Smooth muscle cell (in vitro differentiated cells): ENCODE data around the gene SART1. TPM values are rescaled to one million over a fixed set of nuclear protein-coding genes. Genes with fewer than 3 reads are reported as not detected.

Experiments used
- DNase-seq: peaks from one replicate; lab custom pipeline; 2025; ENCODE audit not compliant: unreplicated experiment; lab: John Stamatoyannopoulos, UW
- H2AFZ ChIP-seq: fragments of 200-600 bp; sonication (generic); 2 replicates; pipeline ENCODE4 v1.6.0; 2016; ENCODE audit warnings: antibody characterized with exemption, low read depth, mild to moderate bottlenecking
- H3F3A ChIP-seq: fragments of 200-600 bp; sonication (generic); 2 replicates; pipeline ENCODE4 v1.6.0; 2017; ENCODE audit warnings: antibody characterized with exemption, low read depth
- H3K27ac ChIP-seq: fragments of 200-600 bp; sonication (generic); 2 replicates; pipeline ENCODE4 v1.5.1; 2016; ENCODE audit warnings: low read depth, mild to moderate bottlenecking
- H3K27me3 ChIP-seq: fragments of 200-600 bp; sonication (generic); 2 replicates; pipeline ENCODE4 v1.6.1; 2016; ENCODE audit warnings: low read depth, mild to moderate bottlenecking
- H3K36me3 ChIP-seq: fragments of 200-600 bp; sonication (generic); 2 replicates; pipeline ENCODE4 v1.5.1; 2016; ENCODE audit warnings: low read depth
- H3K4me1 ChIP-seq: fragments of 200-600 bp; sonication (generic); 2 replicates; pipeline ENCODE4 v1.5.1; 2016; ENCODE audit warnings: low read depth
- H3K4me2 ChIP-seq: fragments of 200-600 bp; sonication (generic); 2 replicates; pipeline ENCODE4 v1.6.0; 2016; ENCODE audit warnings: mild to moderate bottlenecking
- H3K4me3 ChIP-seq: fragments of 200-600 bp; sonication (generic); 2 replicates; pipeline ENCODE4 v1.5.1; 2016; ENCODE audit warnings: mild to moderate bottlenecking
- H3K79me2 ChIP-seq: fragments of 200-600 bp; sonication (generic); 2 replicates; pipeline ENCODE4 v1.6.0; 2016; ENCODE audit warnings: low read depth, mild to moderate bottlenecking
- H3K9ac ChIP-seq: fragments of 200-600 bp; sonication (generic); 2 replicates; pipeline ENCODE4 v1.6.0; 2016; ENCODE audit warnings: low read depth
- H3K9me3 ChIP-seq: fragments of 200-600 bp; sonication (generic); replicated peaks from 2 replicates; pipeline ENCODE4 v1.5.1; 2016; ENCODE audit warnings: low read depth
- H4K20me1 ChIP-seq: fragments of 200-600 bp; sonication (generic); 2 replicates; pipeline ENCODE4 v1.6.0; 2016; ENCODE audit warnings: low read depth
- CTCF ChIP-seq: fragments of 200-600 bp; sonication (generic); IDR thresholded peaks from 2 replicates; pipeline ENCODE4 v1.5.1; 2017; ENCODE audit warnings: borderline replicate concordance, mild to moderate bottlenecking, antibody characterized with exemption; ENCODE audit not compliant: insufficient read depth, poor library complexity, severe bottlenecking
- WGBS: methylation state at CpG from one replicate; pipeline ENCODE4 v1.1.7; 2016; ENCODE audit warnings: low lambda C conversion rate; 5-methylcytosine and 5-hydroxymethylcytosine counted together
- polyA plus RNA-seq: library from polyadenylated mRNA; unstranded; fragments of >200 nt; fragmentation: Nextera tagmentation; extraction: Ambion mirVana; gene quantifications from 2 replicates; pipeline ENCODE4 v1.2.1, GENCODE V29; 2016
- total RNA-seq: library from RNA; depleted of rRNA; stranded (reverse); fragments of >200 nt; gene quantifications from 2 replicates; pipeline ENCODE4 v1.2.3, GENCODE V29; 2014

SART1 gene
- total and polyA plus RNA-seq, 2 experiments from 2014 or later, result 22.5 to 62.5 TPM

GRCh38 chr11:66015936-66016792, 54.6 kb downstream of the SART1 start:
- Histone ChIP-seq H2AFZ (no peak overlapping the region), H3K4me1 (no peaks in the 10 kb centered on the region), H3K27me3 (peaks cover 14% of the 10 kb centered on the region), H3K4me3 (no peak overlapping the region), H3K79me2 (no peaks in the 10 kb centered on the region), H3K36me3 (no peaks in the 10 kb centered on the region), H3K4me2 (peak overlapping the region; percentile 59), H3K9me3 (no peaks in the 10 kb centered on the region), H3F3A (no peaks in the 10 kb centered on the region), H4K20me1 (no peaks in the 10 kb centered on the region), H3K9ac (no peak overlapping the region), H3K27ac (peak overlapping the region; percentile 59)
- no peak for DNase-seq
- TF ChIP-seq CTCF, result no peak
- 96% methylated on average over 18 of the region's 18 CpGs for WGBS

- Histone ChIP-seq H3K36me3 (no peaks in the 10 kb centered on the region), H3K9me3 (no peaks in the 10 kb centered on the region), H3K4me3 (no peak overlapping the region), H3K27ac (no peak overlapping the region), H2AFZ (no peak overlapping the region), H3K79me2 (no peaks in the 10 kb centered on the region), H3F3A (no peaks in the 10 kb centered on the region), H3K27me3 (peaks cover 8% of the 10 kb centered on the region), H4K20me1 (no peaks in the 10 kb centered on the region), H3K4me1 (no peaks in the 10 kb centered on the region), H3K4me2 (no peak overlapping the region), H3K9ac (no peak overlapping the region)
- DNase-seq, result no peak
- no peak for TF ChIP-seq CTCF
- 96% methylated on average over 10 of the region's 10 CpGs for WGBS
Measured at GRCh38 chr11:66016793-66017177, 55.3 kb downstream of the SART1 start.

GRCh38 chr11:66017321-66017720, 55.8 kb downstream of the SART1 start:
- H3K4me1 ChIP-seq, result no peaks in the 10 kb centered on the region
- H3K27me3 ChIP-seq, result peaks cover 3% of the 10 kb centered on the region
- H3K27ac ChIP-seq, result no peak overlapping the region
- H3K36me3 ChIP-seq, result no peaks in the 10 kb centered on the region
- H3K9me3 ChIP-seq, result no peaks in the 10 kb centered on the region
- 100% methylated on average over 2 of the region's 4 CpGs for WGBS
- H4K20me1 ChIP-seq, result no peaks in the 10 kb centered on the region
- no peak overlapping the region for H3K4me2 ChIP-seq
- H3K4me3 ChIP-seq, result no peak overlapping the region
- no peak overlapping the region for H2AFZ ChIP-seq
- DNase-seq, result no peak
- no peak overlapping the region for H3K9ac ChIP-seq
- TF ChIP-seq CTCF, result no peak
- H3F3A ChIP-seq, result no peaks in the 10 kb centered on the region
- H3K79me2 ChIP-seq, result no peaks in the 10 kb centered on the region

- no peaks in the 10 kb centered on the region for H4K20me1 ChIP-seq
- H3K4me1 ChIP-seq, result no peaks in the 10 kb centered on the region
- no peak overlapping the region for H3K9ac ChIP-seq
- no peak overlapping the region for H3K4me2 ChIP-seq
- H3K27ac ChIP-seq, result no peak overlapping the region
- 97% methylated on average over 7 of the region's 8 CpGs for WGBS
- no peaks in the 10 kb centered on the region for H3F3A ChIP-seq
- no peaks in the 10 kb centered on the region for H3K9me3 ChIP-seq
- TF ChIP-seq CTCF, result no peak
- no peaks in the 10 kb centered on the region for H3K36me3 ChIP-seq
- no peak for DNase-seq
- H3K27me3 ChIP-seq, result no peaks in the 10 kb centered on the region
- H3K4me3 ChIP-seq, result no peak overlapping the region
- H3K79me2 ChIP-seq, result no peaks in the 10 kb centered on the region
- no peak overlapping the region for H2AFZ ChIP-seq
Measured at GRCh38 chr11:66020212-66020611, 58.7 kb downstream of the SART1 start.
